GM21529 (cell line): ENCODE data around the gene LY6G6C.

Experiments
- ATAC-seq: cut with Tn5 transposase; IDR thresholded peaks from one replicate; pipeline ENCODE4 v1.9.1; 2021; ENCODE audit not compliant: unreplicated experiment

The LY6G6C gene, protein sequence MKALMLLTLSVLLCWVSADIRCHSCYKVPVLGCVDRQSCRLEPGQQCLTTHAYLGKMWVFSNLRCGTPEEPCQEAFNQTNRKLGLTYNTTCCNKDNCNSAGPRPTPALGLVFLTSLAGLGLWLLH

DNA sequence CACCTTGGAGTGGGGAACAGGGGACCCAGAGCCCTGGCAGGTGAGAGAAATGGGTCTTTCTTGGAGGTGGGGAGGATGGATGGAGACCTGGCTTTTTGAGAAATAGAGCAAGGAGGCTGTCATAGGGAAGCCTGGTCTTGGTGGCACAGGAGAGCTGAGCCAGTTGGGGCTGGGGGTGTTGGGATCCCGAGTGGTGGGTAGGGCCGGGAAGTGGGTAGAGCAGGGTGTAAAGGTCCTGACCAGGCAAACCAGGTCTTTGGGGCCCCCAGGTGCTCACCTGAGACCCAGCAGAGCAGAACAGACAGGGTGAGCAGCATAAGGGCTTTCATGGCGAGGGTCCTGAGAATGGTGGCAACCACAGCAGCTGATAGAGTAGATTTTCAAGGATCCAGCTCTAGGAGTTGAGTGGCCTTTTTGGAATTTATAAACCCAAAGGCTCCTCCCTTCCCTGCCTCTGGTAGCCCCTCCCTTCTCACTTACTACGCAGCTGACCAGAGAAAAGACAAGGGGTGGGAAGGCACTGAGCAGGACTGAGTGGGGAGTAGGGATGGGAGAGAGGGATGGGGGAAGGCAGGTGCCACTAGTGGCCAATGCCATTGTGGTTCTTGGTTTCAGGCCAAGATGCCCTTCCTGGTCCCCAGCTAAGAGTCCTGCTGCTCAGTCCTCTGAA is at the start of gene LY6G6C:
LY6G6C (minus strand) TSS at position 396 of the 670 bp plus-strand sequence; CDS start at position 329, 67 bp downstream.
- ATAC-seq, result no peak

DNA sequence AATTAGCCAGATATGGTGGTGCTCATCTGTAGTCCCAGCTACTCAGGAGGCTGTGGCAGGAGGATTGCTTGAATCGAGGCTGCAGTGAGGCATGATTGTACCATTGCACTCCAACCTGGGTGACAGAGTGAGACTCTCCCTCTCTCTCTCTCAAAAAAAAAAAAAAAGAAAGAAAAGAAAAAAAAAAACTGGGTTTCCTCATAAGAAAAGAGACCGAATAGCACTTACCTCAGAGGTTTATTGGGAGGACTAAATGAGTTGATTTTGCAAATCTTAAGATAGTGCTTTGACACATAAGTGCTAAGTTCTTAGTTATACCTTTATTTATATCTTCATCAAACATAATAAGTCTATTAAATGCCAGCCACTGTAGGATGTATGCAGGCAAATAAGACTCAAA is 49.3 kb upstream of the LY6G6C start:
- ATAC-seq, result no peak

GRCh38 chr6:31769684-31770371 is 48.3 kb upstream of the LY6G6C start:
- no peak for ATAC-seq

DNA sequence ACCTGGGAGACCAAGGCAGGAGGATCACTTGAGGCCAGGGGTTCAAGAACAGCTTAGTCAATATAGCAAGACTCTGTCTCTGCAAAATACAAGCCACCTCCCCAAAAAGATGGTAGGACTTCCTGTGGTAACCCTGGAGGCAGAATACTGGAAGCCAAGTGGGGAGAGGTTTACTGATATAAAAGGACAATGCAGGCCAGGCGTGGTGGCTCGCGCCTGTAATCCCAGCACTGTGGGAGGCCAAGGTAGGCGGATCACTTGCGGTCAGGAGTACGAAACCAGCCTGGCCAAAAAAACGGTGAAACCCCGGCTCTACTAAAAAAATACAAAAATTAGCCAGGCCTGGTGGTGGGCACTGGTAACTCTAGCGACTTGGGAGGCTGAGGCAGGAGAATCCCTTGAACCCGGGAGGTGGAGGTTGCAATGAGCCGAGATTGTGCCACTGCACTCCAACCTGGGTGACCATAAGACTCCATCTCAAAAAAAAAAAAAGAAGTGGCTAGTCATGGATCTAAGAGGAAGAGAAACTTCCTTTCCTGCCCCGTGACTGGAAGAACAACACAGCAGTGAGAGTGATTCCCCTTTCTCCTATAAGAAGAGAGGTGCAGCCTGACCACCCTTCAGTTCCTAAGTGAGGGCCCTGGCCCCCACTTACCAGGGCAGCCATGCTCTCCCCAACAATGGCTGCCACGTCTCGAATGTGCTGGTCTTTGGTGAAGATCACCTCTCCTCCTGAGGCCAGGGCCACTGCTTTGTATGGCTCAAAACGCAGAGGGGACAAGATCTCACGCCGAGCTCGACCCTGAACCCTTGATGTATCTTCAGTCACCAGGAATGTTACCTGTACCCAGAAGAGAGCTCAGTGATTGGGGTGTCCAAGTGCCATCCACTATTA is 47.1 kb upstream of the LY6G6C start:
- ATAC-seq, result no peak

DNA sequence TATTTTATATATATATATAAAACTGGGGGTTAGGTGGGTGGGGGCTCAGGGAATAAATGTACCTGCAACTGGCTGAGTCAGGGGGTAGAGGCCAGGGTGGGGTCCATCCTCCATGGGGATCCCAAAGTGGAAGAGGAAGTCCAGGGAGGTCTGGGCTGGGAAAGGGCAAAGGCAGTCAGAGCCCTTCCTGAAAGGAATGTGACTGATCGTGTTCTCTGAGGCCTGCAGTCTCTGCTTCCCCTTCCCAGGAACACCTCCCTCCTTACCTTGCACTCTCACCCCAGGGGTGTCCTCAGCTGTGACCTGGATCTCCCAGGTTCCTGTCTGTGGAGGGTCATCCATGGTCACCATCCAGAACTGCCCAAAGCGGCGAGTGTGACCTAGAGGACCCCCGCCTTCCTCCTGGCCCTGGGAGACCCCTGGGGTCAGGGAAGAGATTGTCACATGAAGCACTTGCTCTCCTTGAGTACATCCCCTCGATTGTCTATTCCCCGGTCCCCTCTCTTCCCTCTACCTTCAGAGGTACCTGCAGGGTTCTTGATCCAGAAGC is 45.6 kb upstream of the LY6G6C start:
- no peak for ATAC-seq

DNA sequence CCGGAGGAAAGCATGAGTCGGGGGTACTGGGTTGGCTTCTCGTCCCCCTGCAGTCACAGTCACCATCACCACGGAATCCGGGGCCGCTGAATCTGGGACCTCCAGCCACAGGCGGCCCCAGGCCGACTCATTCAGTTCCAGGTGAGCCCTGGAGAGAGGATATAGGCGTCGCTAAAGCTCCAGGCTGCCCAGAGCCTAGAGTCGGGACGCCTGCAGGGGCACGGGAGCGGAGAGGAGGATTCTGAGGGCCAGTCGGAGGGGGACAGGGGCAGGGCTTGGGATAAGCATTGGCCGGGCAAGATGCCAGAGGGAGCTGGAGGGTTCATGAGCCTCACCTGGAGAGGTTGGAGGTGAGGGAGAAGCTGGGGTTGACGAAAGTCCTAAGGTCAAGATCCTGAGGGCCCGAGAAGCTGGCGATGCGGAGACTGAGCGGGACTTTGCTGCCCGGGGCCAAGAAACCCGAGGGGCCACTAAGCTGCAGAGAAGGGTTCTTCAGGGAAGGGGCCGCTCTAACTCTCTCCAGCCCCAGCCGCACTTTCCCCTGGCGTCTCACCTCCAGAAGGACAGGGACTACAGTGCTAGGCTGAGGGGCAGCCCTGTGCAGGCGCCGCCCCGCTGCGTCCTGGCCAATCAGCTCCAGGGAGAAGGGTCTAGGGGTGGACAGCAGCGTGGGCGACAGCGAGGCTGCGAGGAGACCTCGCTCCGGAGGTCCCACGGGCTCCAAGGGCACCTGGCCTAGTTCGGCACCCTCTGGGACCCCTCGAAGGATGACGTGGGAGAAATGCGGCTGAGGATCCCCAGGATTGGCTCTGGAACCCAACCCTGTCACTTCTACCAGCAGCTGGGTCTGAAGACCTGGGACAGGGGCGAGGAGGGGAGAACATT is 44.6 kb upstream of the LY6G6C start:
- ATAC-seq, result no peak

DNA sequence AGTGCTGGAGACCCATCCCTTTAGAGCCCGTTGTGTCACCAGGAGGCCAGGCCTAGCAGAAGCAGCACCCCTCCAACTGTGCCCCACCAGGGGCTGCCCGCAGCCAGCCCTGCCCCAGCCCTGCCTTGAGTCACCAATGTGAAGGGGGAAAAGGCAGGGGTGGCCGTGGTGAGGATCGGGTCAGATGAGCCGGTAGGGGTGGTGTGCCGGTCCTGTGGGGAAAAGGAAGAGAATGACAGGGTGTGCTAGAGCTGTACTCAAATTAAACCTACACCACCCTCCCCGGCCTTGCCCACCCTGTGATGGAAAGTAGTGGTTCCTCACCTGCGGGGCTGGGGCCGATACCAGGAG is 44.0 kb upstream of the LY6G6C start:
- ATAC-seq, result no peak

GRCh38 chr6:31764198-31764597 is 42.7 kb upstream of the LY6G6C start:
- ATAC-seq, result no peak

GRCh38 chr6:31763619-31763940 is 42.0 kb upstream of the LY6G6C start:
- ATAC-seq, result no peak

DNA sequence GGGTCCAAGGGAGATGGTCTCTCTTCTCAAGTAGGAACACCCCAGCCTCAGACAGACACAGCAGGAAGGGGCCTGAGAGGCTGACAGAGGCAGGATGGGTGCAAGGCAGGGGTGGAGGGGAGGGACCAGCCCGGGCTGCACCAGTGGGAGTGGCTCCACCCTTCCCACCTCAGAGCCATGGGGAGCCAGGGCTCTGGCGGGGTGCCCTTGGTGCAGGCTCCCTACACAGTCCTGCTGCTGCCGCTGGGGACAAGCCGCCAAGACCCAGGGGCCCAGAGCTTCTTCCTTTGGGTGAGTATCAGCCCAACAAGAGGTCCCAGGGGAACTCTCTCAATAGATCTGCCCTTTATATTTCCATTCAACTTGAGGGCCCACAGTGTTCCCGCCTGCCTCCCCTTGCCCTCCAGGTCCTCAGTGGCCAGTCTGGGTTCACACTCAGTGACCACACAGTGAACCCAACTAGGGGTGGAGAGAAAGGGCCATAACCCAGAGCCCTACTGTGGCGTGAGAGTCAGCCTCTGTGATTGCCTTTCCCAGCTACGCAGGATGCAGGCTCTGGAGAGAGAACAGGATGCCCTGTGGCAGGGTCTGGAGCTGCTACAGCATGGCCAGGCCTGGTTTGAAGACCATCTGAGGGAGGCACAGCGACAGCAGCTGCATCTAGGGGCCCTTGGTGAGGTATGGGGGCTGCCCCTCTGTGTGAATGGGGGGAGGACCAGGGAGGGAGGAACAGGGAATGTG is 41.5 kb upstream of the LY6G6C start:
- ATAC-seq, result no peak

- ATAC-seq, result no peak
Observed at GRCh38 chr6:31762356-31762755, 40.8 kb upstream of the LY6G6C start, which contains the start of gene SAPCD1. TSS of gene SAPCD1 (plus strand) at chr6:31762656. CDS start at chr6:31763055, 399 bp downstream.

- no peak for ATAC-seq
Observed at GRCh38 chr6:31761343-31761742, 39.8 kb upstream of the LY6G6C start.

- no peak for ATAC-seq
Observed at GRCh38 chr6:31760790-31761189, 39.2 kb upstream of the LY6G6C start.

DNA sequence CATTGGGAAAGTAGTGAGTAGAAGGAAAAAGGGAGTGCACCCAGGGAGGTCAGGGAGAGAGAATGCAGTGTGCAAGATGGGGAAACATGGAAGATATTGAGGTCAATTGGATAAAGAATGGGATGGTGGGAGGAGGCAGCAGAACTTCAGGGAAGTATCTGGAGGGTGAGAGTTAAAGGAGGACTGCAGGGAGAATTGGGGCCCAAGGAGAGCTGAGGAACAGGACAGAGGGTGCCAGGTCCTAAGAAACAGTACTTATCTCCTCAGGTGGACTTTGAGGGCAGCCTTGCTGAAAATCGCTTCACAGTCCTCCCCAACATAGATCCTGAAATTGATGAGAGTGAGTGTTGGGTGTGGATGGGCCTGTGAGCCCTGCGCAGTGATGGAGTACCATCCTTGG is 36.7 kb upstream of the LY6G6C start:
- no peak for ATAC-seq

DNA sequence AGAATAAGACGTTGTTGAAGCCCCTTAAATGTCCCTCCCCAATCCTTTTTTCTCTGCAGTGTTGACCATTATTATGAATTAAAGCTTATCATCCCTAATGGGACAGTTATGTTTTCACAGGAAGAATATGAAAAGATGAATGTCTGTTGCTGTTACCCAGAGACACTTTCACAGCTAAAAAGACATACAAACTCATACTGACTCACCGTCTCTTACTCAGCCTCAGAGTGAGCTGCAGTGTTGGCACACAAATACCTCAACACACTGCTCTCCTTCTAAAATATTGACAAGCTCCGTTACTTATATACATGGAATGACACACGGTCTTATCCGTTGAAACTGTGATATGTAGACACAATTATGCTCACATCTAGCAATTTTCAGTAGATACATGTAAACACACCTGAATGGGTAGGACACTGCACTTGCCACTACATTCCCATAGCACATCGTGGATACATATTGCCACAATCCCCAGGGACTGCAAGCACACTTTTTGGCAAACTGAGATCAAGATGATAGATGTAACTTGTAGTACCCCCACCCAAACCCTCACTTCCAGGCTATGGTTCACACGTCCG is 31.3 kb upstream of the LY6G6C start:
- ATAC-seq, result no peak

DNA sequence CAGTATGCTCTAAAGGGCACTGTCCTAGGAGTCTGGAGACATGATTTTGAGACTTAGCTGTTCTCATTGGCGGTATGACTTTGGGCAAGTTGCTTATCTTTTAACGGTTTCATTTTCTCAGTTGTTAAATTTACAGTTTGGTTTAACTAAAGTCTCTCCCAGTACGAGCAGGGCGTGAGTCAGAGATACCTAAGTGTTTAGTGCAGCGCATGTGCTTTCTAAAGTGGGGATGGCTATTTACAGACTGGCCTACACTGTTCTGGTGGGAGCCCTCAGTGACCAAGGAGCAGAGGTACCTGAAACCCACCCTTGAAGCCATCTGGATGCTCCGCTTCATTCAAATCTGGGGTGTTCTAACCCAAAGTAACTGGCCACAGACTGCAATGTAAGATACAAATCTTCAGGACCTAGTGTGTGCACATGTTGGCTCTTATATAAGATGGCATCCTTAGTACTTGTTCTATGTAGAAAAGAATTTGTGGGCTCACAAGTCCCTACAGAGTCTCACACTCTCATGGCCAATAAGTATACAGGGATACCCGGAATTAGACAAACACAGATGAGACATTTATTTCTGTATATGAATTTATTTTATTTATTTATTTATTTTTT is 29.0 kb upstream of the LY6G6C start:
- no peak for ATAC-seq

DNA sequence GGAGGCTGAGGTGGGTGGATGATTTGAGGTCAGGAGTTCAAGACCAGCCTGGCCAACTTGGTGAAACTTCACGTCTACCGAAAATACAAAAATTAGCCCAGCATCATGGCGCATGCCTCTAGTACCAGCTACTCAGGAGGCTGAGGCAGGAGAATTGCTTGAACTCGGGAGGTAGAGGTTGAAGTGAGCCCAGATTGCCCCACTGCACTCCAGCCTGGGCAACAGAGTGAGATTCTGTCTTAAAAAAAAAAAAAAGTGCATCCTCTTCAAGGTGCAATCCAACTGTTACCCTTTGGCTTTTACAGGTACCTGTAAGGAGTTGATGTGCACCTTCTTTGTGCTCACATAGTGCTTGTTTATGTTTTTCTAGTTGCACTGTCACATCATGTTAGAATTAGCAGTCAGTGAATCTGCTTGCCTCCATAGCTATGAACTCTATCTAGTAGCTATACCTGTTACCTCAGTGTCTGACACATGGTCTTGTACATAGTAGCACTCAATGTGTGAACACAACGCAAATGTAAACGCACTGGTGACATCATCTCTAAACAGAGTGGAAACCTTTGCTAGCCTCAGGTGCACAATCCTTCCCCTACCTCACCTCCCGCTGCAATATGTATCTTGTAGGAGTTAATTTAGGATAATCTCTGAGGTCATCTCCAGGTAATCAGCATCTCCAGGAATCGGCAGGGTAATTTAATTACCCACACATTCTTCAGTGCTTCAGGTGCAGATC is 27.9 kb upstream of the LY6G6C start:
- ATAC-seq, result no peak

- ATAC-seq, result no peak
Observed at GRCh38 chr6:31744422-31744821, 22.9 kb upstream of the LY6G6C start.
